ENCODE data around the gene SEC16A. TPM values are rescaled to one million over a fixed set of nuclear protein-coding genes. Genes with fewer than 3 reads are reported as not detected.

Gene SEC16A
- total and polyA plus RNA-seq, 11 donors, result 20.9 to 53.3 (median 29.9) TPM

- Histone ChIP-seq H3K27ac (peak overlapping the region in 1 of 12 donors; percentile 60), H3K36me3 (peaks cover 0 to 50% (median 31%) of the 10 kb centered on the region in 9 donors), H3K27me3 (no peaks in the 10 kb centered on the region), H3K4me3 (peak overlapping the region in 1 of 12 donors; percentile 25), H3K4me1 (peaks cover 8 to 44% (median 30%) of the 10 kb centered on the region in 12 donors), H3K9me3 (no peaks in the 10 kb centered on the region)
- intact Hi-C loops (cut with DNase I), result loop anchor here in 1 of 10 donors (5.0 kb wide), 1 partner anchor 34 kb away; the partner anchor contains the start of gene SNAPC4
- TF ChIP-seq CTCF (IDR thresholded peaks at IDR 0.05), result no peak
- no peak for TF ChIP-seq POLR2A (IDR thresholded peaks at IDR 0.05)
- no peak for DNase-seq
- WGBS, 4 donors, result 88 to 93% (median 90%) methylated on average over 17 to 25 of the region's 25 CpGs
- no peak for ATAC-seq
Observed at GRCh38 chr9:136436055-136436634, 46.7 kb downstream of the SEC16A start.

GRCh38 chr9:136434580-136435169 is 48.2 kb downstream of the SEC16A start:
- intact Hi-C loops (cut with DNase I), result loop anchor here in 1 of 10 donors (5.0 kb wide), 1 partner anchor 32 kb away; the partner anchor contains the start of gene SNAPC4
- H3K27ac ChIP-seq, result no peak overlapping the region
- H3K9me3 ChIP-seq, result no peaks in the 10 kb centered on the region
- H3K4me1 ChIP-seq, result peaks cover 5 to 32% (median 22%) of the 10 kb centered on the region in 12 donors
- WGBS, 4 donors, result 93 to 98% (median 94%) methylated on average over 5 to 17 of the region's 17 CpGs
- no peak overlapping the region for H3K4me3 ChIP-seq
- no peaks in the 10 kb centered on the region for H3K27me3 ChIP-seq
- TF ChIP-seq POLR2A (IDR thresholded peaks at IDR 0.05), result no peak
- no peak for TF ChIP-seq CTCF (IDR thresholded peaks at IDR 0.05)
- H3K36me3 ChIP-seq, result peaks cover 0 to 53% (median 31%) of the 10 kb centered on the region in 9 donors
- ATAC-seq (no peak), DNase-seq (no peak)

- intact Hi-C loops (cut with DNase I), result no loop called here
- Histone ChIP-seq H3K36me3 (peaks cover 0 to 58% (median 36%) of the 10 kb centered on the region in 9 donors), H3K9me3 (no peaks in the 10 kb centered on the region), H3K27me3 (no peaks in the 10 kb centered on the region), H3K27ac (no peak overlapping the region), H3K4me3 (no peak overlapping the region), H3K4me1 (peaks cover 5 to 31% (median 22%) of the 10 kb centered on the region in 12 donors)
- DNase-seq (no peak), ATAC-seq (no peak)
- no peak for TF ChIP-seq POLR2A (IDR thresholded peaks at IDR 0.05)
- TF ChIP-seq CTCF (IDR thresholded peaks at IDR 0.05), result no peak
- 89 to 92% (median 91%) methylated on average over 28 to 37 of the region's 37 CpGs for WGBS, 4 donors
Observed at GRCh38 chr9:136433849-136434579, 48.8 kb downstream of the SEC16A start.
